Iris pigment epithelial cell (primary cell): ENCODE measurements around the gene EVI2B.
A peak's percentile ranks its signal among the peaks of the same experiment; 100 is the strongest.
"Not testable (repeated sequence)": the region's sequence is repeated elsewhere in the genome, so short reads cannot be mapped to it uniquely, and the experiment has no call there.

ENCODE experiments used
- DNase-seq: peaks from one replicate; pipeline ENCODE4 v3.0.0-alpha.2; 2011; ENCODE audit warnings: low read depth

Gene EVI2B

DNA sequence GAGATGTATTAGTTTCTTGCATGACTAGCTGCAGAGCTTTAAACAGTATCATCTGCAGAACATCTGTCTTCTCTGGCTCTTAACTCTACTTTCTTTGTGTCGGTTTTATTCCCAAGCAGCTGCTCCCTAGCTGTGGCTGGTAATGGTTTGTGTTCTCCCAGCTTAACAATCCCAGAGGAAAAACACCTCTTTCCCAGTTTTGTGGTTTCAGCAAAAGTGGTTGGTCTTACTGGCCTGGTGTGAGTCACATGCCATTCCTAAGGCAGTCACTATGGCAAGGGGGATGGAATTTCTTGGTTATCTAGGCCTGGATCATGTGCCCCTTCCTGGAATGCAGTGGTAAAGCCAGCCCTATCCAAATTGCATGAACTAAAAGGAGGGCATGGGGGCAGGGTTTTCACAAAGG, 44.3 kb downstream of the EVI2B start:
- DNase-seq: peak; percentile 81

DNA sequence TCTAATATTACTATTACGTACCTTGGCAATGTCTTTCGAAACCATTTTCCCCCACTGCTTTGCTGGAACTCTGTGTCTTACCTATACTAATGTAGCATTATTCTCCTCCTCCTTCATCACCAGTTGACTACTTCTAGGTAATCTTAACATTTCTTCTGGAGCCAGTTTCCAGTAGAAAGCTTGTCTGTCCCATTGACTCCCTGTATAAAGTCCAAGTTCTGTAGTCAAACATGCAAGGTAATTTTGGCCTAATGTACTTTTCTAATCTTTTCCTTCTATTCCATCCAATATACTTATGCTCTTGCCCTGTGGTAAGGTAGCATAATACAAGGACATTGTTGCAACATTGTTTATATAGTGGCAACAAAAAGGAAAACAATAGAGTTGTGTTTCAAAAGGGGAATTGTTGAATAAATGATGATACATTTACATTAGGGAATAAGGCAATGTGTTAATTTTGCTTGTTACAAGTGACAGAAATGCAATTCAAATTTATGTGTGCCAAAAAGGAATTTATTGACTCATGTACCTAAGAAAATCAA, 44.7 kb downstream of the EVI2B start:
- no peak for DNase-seq

DNA sequence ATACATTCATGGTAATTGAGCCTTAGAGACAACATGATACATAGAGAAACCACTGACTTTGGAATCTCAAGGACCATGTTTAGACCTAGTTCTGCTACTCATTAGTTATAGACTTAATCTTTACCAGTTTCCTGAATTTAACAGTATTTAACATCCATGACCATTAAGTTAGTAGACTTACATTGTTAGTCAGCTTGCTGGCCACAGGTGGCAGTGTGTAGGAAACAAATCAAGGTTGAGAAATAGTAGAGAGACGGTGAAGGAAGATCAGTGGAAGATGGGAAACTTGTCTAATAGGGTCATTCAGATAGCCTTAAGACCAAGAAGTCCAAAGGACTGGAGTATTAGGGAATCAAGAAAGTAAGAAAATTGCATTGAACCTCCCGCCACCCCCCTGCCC, 47.8 kb downstream of the EVI2B start:
- peak; percentile 34 for DNase-seq

DNA sequence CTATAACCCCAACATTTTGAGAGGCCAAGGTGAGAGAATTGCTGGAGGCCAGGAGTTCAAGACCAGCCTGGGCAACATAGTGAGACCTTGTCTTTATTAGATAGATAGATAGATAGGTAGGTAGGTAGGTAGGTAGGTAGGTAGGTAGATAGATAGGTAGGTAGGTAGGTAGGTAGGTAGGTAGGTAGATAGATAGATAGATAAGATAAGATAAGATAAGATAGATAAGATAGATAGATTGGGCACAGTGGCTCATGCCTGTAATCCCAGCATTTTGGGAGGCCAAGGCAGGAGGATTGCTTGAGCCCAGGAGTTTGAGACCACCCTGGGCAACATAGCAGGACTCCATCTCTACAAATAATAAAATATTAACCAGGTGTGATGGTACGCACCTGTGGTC, 50.9 kb downstream of the EVI2B start:
- not testable (repeated sequence) for DNase-seq

GRCh38 chr17:31261601-31262000, 52.3 kb downstream of the EVI2B start:
- DNase-seq: no peak

- no peak for DNase-seq
Measured at GRCh38 chr17:31260151-31260550, 53.7 kb downstream of the EVI2B start.

DNA sequence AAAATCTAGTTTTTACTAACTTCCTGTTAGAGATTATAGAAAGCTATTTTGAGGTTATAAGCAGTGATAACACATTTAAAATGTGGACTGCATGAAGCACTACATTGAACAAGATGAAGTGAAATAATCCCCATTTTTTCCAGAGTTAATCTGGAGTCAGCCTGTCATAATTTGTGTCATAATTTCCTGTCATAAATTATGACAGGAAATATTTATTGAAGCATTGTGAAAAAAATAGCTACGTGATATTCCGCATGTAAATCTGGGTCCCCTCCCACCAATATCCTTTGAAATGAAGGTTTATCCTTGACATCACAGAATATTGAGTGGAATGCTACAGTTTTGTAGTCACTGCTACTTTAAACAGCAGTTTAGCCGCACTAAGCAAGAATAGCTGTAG, 56.9 kb downstream of the EVI2B start:
- no peak for DNase-seq

GRCh38 chr17:31254654-31255053, 59.2 kb downstream of the EVI2B start:
- no peak for DNase-seq
